H1 (cell line): ENCODE results near the gene OOSP3. TPM values are rescaled to one million over a fixed set of nuclear protein-coding genes. Genes with fewer than 3 reads are reported as not detected.

ENCODE experiments used
- ATF2 ChIP-seq: IDR thresholded peaks from 2 replicates; pipeline ENCODE4 v1.6.1; 2012; ENCODE audit warnings: low read length, inconsistent platforms
- BRCA1 ChIP-seq: IDR thresholded peaks from 2 replicates; pipeline ENCODE4 v1.6.1; 2012; ENCODE audit warnings: low read depth, low read length, improper control_type of control experiment
- CHD1 ChIP-seq: IDR thresholded peaks from 2 replicates; pipeline ENCODE4 v1.6.1; 2012; ENCODE audit warnings: low read depth, low read length, improper control_type of control experiment
- CHD2 ChIP-seq: IDR thresholded peaks from 2 replicates; pipeline ENCODE4 v1.6.1; 2012; ENCODE audit warnings: low read length, improper control_type of control experiment
- CHD7 ChIP-seq: fragments of 300-600 bp; sonication (generic); IDR thresholded peaks from 2 replicates; pipeline ENCODE4 v1.7.1; 2012; ENCODE audit warnings: low read length, moderate library complexity, mild to moderate bottlenecking, inconsistent platforms; ENCODE audit not compliant: insufficient replicate concordance
- GTF2F1 ChIP-seq: IDR thresholded peaks from 2 replicates; pipeline ENCODE4 v1.6.1; 2012; ENCODE audit warnings: low read depth, low read length, improper control_type of control experiment, borderline replicate concordance
- RNF2 ChIP-seq: fragments of 200-900, 300-1000 bp; sonication (generic); IDR thresholded peaks from 2 replicates; pipeline ENCODE4 v1.7.1; 2016; ENCODE audit warnings: borderline replicate concordance, low read depth, mild to moderate bottlenecking, antibody characterized with exemption, low read length; ENCODE audit not compliant: poor library complexity, severe bottlenecking; ENCODE audit errors: missing control alignments
- SP2 ChIP-seq: IDR thresholded peaks from 2 replicates; pipeline ENCODE4 v1.6.1; 2012; ENCODE audit warnings: mild to moderate bottlenecking, low read length, inconsistent platforms
- polyA plus RNA-seq, 7 experiments: library from polyadenylated mRNA; depleted of rRNA in 3 of 7; stranded (reverse) in 5 of 7; unstranded in 2 of 7; fragments of >200 nt in 5 of 7; fragments of 200-250 nt in 2 of 7; gene quantifications; 1 replicate in 5 of 7; 2 replicates in 1 of 7; 4 replicates in 1 of 7; pipeline versions ENCODE4 v1.2.1 to v1.2.3, GENCODE V29; 2011 to 2013; ENCODE audit warnings: missing spikeins in 2 of 7, mixed read lengths in 2 of 7
- total RNA-seq: library from RNA; stranded (reverse); fragmentation: NEBNext Ultra II Directional; extraction: Animal tissue kit (Norgen Biotek cat#: 25700); gene quantifications from 2 replicates; pipeline ENCODE4 v1.2.1, GENCODE V29; 2021

OOSP3 gene
- total and polyA plus RNA-seq, 2 of the 8 experiments (the other 6 are each of a cell fraction or from before 2014, with no cell fraction given): not detected

- TF ChIP-seq CHD7 (no peak), CHD2 (no peak), GTF2F1 (no peak), ATF2 (no peak), RNF2 (no peak), SP2 (no peak), CHD1 (no peak), BRCA1 (no peak)
- TF ChIP-seq, all 59 proteins: peak for 0
Observed at GRCh38 chr11:59849129-59849528, 29.5 kb upstream of the OOSP3 start (continued).
